ENCODE data around the gene PER1.
A peak's percentile ranks its signal among the peaks of the same experiment; 100 is the strongest.

GRCh38 chr17:8151120-8151640 is 1.0 kb downstream of the PER1 start:
- TF ChIP-seq CTCF (IDR thresholded peaks at IDR 0.05) (no peak), POLR2A (IDR thresholded peaks at IDR 0.05) (peak; percentile 56)
